A549 (cell line): ENCODE results near the gene PRDM2. TPM values are rescaled to one million over a fixed set of nuclear protein-coding genes. Genes with fewer than 3 reads are reported as not detected.

ENCODE experiments used
- ATAC-seq, 2 experiments: fragments of 200-7000 bp in 1 of 2; fragments of >200 bp in 1 of 2; cut with Nextera tagmentation in 1 of 2; cut with Tn5 transposase in 1 of 2; 3 replicates each; pipeline versions ENCODE4 v1.8.0 to v1.9.1; 2018 to 2020; ENCODE audit warnings: mild to moderate bottlenecking in 1 of 2, moderate library complexity in 1 of 2
- CTCF ChIA-PET: fragments of 300-600 bp; sonication (Branson Sonifier 250); formaldehyde crosslinking; extraction: SDS; loops from one replicate; lab custom pipeline; 2021; ENCODE audit warnings: antibody characterized with exemption, inconsistent platforms; lab: Yijun Ruan, JAX
- POLR2A ChIA-PET: fragments of 350-600 bp; formaldehyde crosslinking; extraction: SDS; loops from one replicate; lab custom pipeline; 2021; ENCODE audit warnings: antibody characterized with exemption, inconsistent platforms; lab: Yijun Ruan, JAX
- DNase-seq, 2 experiments: peaks; one replicate each; pipeline versions ENCODE4 v3.0.0 to v3.0.0-alpha.2; 2011 to 2016; ENCODE audit warnings: low read depth in 1 of 2, low spot score in 1 of 2
- FAIRE-seq: peaks from 2 replicates; lab custom pipeline; 2011; peaks lifted over from hg19 to GRCh38; lab: Jason Lieb, UNC
- H3K27ac ChIP-seq, 2 experiments: fragments of >200 bp; sonication (Bioruptor Twin); formaldehyde crosslinking; 3 replicates each; pipeline ENCODE4 v1.5.1; 2016 to 2017
- H3K4me1 ChIP-seq: fragments of >200 bp; sonication (Bioruptor Twin); formaldehyde crosslinking; 3 replicates; pipeline ENCODE4 v1.6.1; 2016
- H3K4me2 ChIP-seq: fragments of >200 bp; sonication (Bioruptor Twin); formaldehyde crosslinking; 3 replicates; pipeline ENCODE4 v1.6.1; 2016
- H3K4me3 ChIP-seq: fragments of >200 bp; sonication (Bioruptor Twin); formaldehyde crosslinking; 3 replicates; pipeline ENCODE4 v1.5.1; 2016
- H3K9me3 ChIP-seq: fragments of >200 bp; sonication (Bioruptor Twin); formaldehyde crosslinking; 3 replicates; pipeline ENCODE4 v1.6.1; 2016
- BHLHE40 ChIP-seq: IDR thresholded peaks from 2 replicates; pipeline ENCODE4 v1.6.1; 2012; ENCODE audit warnings: low read depth, low read length, inconsistent platforms
- EP300 ChIP-seq, 2 experiments: fragments of >200 bp; sonication (Bioruptor Twin); formaldehyde crosslinking; IDR thresholded peaks; 2 replicates in 1 of 2; 3 replicates in 1 of 2; pipeline ENCODE4 v1.6.1; 2016 to 2017
- HEYL ChIP-seq: fragments of 250-450 bp; sonication (Bioruptor Pico); IDR thresholded peaks from 2 replicates; pipeline ENCODE4 v1.8.0; 2021; ENCODE audit warnings: mild to moderate bottlenecking, moderate library complexity
- HOXB13 ChIP-seq: fragments of 250-450 bp; sonication (Bioruptor Pico); IDR thresholded peaks from 2 replicates; pipeline ENCODE4 v1.5.0; 2020; ENCODE audit warnings: low read depth, mild to moderate bottlenecking, moderate library complexity
- JUN ChIP-seq, 2 experiments: fragments of >200 bp; sonication (Bioruptor Twin); formaldehyde crosslinking; IDR thresholded peaks; 2 replicates in 1 of 2; 3 replicates in 1 of 2; pipeline ENCODE4 v1.6.1; 2016 to 2017
- JUNB ChIP-seq: fragments of >200 bp; sonication (Bioruptor Twin); formaldehyde crosslinking; IDR thresholded peaks from 2 replicates; pipeline ENCODE4 v1.6.1; 2016
- KDM1A ChIP-seq: fragments of 200-600 bp; sonication (generic); IDR thresholded peaks from 2 replicates; pipeline ENCODE4 v1.6.1; 2016; ENCODE audit warnings: low read depth, mild to moderate bottlenecking
- NFE2L2 ChIP-seq: fragments of 150-350 bp; conservative IDR thresholded peaks from 2 replicates; pipeline ENCODE4 v1.6.1; 2014; ENCODE audit warnings: low read length
- NR3C1 ChIP-seq: fragments of >200 bp; sonication (Bioruptor Twin); formaldehyde crosslinking; IDR thresholded peaks from 3 replicates; pipeline ENCODE4 v1.6.1; 2017
- RAD21 ChIP-seq, 2 experiments: fragments of >200 bp in 1 of 2; sonication (Bioruptor Twin) in 1 of 2; formaldehyde crosslinking in 1 of 2; IDR thresholded peaks in 1 of 2; conservative IDR thresholded peaks in 1 of 2; 2 replicates in 1 of 2; 3 replicates in 1 of 2; pipeline ENCODE4 v1.6.1; 2012 to 2018; ENCODE audit warnings: inconsistent platforms in 1 of 2
- RFX5 ChIP-seq: fragments of 450-650 bp; IDR thresholded peaks from 2 replicates; pipeline ENCODE4 v1.7.1; 2014; ENCODE audit warnings: antibody characterized with exemption, mild to moderate bottlenecking, moderate library complexity
- RNF2 ChIP-seq: fragments of 200-600 bp; sonication (generic); IDR thresholded peaks from 2 replicates; pipeline ENCODE4 v1.6.1; 2016; ENCODE audit warnings: low read depth, mild to moderate bottlenecking, antibody characterized with exemption, moderate library complexity, borderline replicate concordance
- ZNF302 ChIP-seq: fragments of 250-450 bp; sonication (Bioruptor Pico); IDR thresholded peaks from 2 replicates; pipeline ENCODE4 v1.9.0; 2021; ENCODE audit warnings: inconsistent platforms, mild to moderate bottlenecking, moderate library complexity
- WGBS: methylation state at CpG from one replicate; pipeline ENCODE4 v1.1.6; 2017; ENCODE audit errors: missing lambda C conversion rate; 5-methylcytosine and 5-hydroxymethylcytosine counted together
- polyA plus RNA-seq, 4 experiments: library from polyadenylated mRNA; depleted of rRNA in 3 of 4; stranded (reverse); fragments of >200 nt; fragmentation: RNase III in 1 of 4; extraction: RNeasy Plus Mini Kit Qiagen cat#74134 plus additional on column Dnase treatment in 1 of 4; gene quantifications; 2 replicates in 3 of 4; 3 replicates in 1 of 4; pipeline ENCODE4 v1.2.3, GENCODE V29; 2011 to 2017
- TF ChIP-seq, protein P1 (sequence below): IDR thresholded peaks from 2 replicates; pipeline ENCODE4 v1.6.1; 2012; ENCODE audit warnings: low read depth, borderline replicate concordance
- TF ChIP-seq, protein P2 (sequence below): fragments of >200 bp; sonication (Bioruptor Twin); formaldehyde crosslinking; IDR thresholded peaks from 3 replicates; pipeline ENCODE4 v1.5.1; 2016
- TF ChIP-seq, protein P3 (sequence below): fragments of 150-350 bp; IDR thresholded peaks from 2 replicates; pipeline ENCODE4 v1.6.1; 2014; ENCODE audit warnings: low read depth, mild to moderate bottlenecking, low read length
- TF ChIP-seq, protein P4 (sequence below): fragments of 200-600 bp; sonication (generic); IDR thresholded peaks from 2 replicates; pipeline ENCODE4 v1.6.1; 2016; ENCODE audit warnings: antibody characterized with exemption, mild to moderate bottlenecking, moderate library complexity

Gene PRDM2
- polyA plus RNA-seq, 2 of the 4 experiments (the other 2 are of a cell fraction) = 7.9 to 8.4 TPM

DNA sequence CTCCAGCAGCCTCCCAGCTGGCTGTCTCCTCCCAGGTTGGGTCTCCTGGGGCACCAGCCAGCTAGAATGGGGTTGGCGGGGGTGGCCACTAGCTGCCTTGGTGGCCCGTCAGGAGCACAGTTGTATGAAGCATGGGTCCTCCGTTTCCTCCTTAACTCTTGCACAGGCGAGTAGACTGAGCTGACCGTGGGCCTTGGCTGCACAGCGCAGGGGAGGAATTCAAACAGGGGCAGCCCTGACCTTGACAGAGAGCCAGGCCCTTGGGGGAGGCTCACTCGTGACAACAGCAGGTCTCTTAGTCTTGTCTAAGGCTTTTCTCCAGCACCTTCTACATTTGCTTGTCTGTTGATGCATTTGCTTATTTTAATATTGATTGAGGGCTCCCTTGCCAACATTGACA, 114.1 kb downstream of the PRDM2 start:
- no peak overlapping the region for H3K4me3 ChIP-seq
- DNase-seq (no peak), FAIRE-seq (no peak), ATAC-seq (no peak)
- no peak overlapping the region for H3K27ac ChIP-seq
- POLR2A ChIA-PET = no interaction called here
- no peak overlapping the region for H3K4me2 ChIP-seq
- WGBS = 72% methylated on average over 3 of the region's 7 CpGs
- no peaks in the 10 kb centered on the region for H3K9me3 ChIP-seq
- no peaks in the 10 kb centered on the region for H3K4me1 ChIP-seq
- TF ChIP-seq RFX5 (no peak), JUN (IDR thresholded peaks at IDR 0.05) (no peak), KDM1A (no peak), HOXB13 (CRISPR knock-in tag) (no peak), HEYL (CRISPR knock-in tag) (no peak), BHLHE40 (no peak), ZNF302 (CRISPR knock-in tag) (no peak), NR3C1 (no peak), NFE2L2 (no peak), JUNB (no peak), EP300 (IDR thresholded peaks at IDR 0.05) (no peak), RNF2 (no peak)
- TF ChIP-seq, protein P1, sequence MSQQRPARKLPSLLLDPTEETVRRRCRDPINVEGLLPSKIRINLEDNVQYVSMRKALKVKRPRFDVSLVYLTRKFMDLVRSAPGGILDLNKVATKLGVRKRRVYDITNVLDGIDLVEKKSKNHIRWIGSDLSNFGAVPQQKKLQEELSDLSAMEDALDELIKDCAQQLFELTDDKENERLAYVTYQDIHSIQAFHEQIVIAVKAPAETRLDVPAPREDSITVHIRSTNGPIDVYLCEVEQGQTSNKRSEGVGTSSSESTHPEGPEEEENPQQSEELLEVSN = no peak
- TF ChIP-seq, protein P2, sequence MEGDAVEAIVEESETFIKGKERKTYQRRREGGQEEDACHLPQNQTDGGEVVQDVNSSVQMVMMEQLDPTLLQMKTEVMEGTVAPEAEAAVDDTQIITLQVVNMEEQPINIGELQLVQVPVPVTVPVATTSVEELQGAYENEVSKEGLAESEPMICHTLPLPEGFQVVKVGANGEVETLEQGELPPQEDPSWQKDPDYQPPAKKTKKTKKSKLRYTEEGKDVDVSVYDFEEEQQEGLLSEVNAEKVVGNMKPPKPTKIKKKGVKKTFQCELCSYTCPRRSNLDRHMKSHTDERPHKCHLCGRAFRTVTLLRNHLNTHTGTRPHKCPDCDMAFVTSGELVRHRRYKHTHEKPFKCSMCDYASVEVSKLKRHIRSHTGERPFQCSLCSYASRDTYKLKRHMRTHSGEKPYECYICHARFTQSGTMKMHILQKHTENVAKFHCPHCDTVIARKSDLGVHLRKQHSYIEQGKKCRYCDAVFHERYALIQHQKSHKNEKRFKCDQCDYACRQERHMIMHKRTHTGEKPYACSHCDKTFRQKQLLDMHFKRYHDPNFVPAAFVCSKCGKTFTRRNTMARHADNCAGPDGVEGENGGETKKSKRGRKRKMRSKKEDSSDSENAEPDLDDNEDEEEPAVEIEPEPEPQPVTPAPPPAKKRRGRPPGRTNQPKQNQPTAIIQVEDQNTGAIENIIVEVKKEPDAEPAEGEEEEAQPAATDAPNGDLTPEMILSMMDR = no peak
- TF ChIP-seq, protein P3, sequence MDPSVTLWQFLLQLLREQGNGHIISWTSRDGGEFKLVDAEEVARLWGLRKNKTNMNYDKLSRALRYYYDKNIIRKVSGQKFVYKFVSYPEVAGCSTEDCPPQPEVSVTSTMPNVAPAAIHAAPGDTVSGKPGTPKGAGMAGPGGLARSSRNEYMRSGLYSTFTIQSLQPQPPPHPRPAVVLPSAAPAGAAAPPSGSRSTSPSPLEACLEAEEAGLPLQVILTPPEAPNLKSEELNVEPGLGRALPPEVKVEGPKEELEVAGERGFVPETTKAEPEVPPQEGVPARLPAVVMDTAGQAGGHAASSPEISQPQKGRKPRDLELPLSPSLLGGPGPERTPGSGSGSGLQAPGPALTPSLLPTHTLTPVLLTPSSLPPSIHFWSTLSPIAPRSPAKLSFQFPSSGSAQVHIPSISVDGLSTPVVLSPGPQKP = no peak
- CTCF ChIA-PET = interaction anchor here (1.1 kb wide), 1 partner anchor 32 kb away, joined by 3 read pairs; no protein-coding TSS in a partner anchor

DNA sequence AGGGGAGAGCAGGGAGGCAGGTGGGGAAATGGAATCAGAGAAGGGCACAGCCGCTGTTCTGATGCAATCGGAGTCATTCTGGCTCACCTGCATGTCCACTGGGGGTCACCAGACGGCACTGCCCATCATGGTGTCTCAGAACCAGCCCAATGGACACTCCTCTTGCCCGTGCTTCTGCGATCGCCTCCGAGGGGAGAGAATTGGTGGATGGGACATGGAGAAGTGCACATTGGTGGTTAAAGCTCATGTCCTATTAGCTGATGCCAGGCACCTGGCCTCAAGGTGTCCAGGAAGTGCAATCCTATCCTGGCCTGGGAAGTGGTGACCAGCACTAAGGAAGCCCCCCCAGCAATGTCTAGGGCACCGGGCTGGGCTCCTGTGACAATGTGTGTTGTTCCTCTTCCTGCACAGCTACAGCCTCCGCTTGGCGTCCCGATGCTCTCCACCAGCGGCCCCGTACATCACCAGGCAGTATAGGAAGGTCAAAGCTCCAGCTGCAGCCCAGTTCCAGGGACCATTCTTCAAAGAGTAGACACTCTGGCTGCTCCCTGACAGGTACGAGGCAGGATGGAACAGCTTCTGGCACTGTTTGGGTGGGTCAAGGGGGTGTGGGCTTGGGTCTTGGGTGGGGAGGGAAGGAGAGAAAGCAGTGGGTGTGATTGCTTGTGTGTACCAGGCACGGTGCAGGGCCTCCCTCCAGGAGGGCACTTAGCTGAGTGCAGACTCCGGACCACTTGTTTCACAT, 116.2 kb downstream of the PRDM2 start:
- ChIA-PET POLR2A (no interaction called here), CTCF (no interaction called here)
- no peaks in the 10 kb centered on the region for H3K9me3 ChIP-seq
- DNase-seq = no peak
- no peak overlapping the region for H3K4me2 ChIP-seq
- WGBS = 72% methylated on average over 10 of the region's 16 CpGs
- no peak for ATAC-seq
- no peaks in the 10 kb centered on the region for H3K4me1 ChIP-seq
- no peak for FAIRE-seq
- H3K27ac ChIP-seq = no peak overlapping the region
- no peak overlapping the region for H3K4me3 ChIP-seq
- TF ChIP-seq RAD21 (conservative IDR thresholded peaks at IDR 0.05 in 1 of 2, IDR thresholded peaks at IDR 0.05 in 1 of 2) = no peak
- TF ChIP-seq, protein P4, sequence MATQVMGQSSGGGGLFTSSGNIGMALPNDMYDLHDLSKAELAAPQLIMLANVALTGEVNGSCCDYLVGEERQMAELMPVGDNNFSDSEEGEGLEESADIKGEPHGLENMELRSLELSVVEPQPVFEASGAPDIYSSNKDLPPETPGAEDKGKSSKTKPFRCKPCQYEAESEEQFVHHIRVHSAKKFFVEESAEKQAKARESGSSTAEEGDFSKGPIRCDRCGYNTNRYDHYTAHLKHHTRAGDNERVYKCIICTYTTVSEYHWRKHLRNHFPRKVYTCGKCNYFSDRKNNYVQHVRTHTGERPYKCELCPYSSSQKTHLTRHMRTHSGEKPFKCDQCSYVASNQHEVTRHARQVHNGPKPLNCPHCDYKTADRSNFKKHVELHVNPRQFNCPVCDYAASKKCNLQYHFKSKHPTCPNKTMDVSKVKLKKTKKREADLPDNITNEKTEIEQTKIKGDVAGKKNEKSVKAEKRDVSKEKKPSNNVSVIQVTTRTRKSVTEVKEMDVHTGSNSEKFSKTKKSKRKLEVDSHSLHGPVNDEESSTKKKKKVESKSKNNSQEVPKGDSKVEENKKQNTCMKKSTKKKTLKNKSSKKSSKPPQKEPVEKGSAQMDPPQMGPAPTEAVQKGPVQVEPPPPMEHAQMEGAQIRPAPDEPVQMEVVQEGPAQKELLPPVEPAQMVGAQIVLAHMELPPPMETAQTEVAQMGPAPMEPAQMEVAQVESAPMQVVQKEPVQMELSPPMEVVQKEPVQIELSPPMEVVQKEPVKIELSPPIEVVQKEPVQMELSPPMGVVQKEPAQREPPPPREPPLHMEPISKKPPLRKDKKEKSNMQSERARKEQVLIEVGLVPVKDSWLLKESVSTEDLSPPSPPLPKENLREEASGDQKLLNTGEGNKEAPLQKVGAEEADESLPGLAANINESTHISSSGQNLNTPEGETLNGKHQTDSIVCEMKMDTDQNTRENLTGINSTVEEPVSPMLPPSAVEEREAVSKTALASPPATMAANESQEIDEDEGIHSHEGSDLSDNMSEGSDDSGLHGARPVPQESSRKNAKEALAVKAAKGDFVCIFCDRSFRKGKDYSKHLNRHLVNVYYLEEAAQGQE = no peak
